HG03460 (cell line): ENCODE results near the gene PCDHA7.
"Not testable (repeated sequence)": the region's sequence is repeated elsewhere in the genome, so short reads cannot be mapped to it uniquely, and the experiment has no call there.

ENCODE experiments used
- ATAC-seq: cut with Tn5 transposase; IDR thresholded peaks from one replicate; pipeline ENCODE4 v1.9.1; 2021; ENCODE audit not compliant: unreplicated experiment

PCDHA7 gene

GRCh38 chr5:140822969-140823368 lies 11.1 kb upstream of the PCDHA7 start:
- ATAC-seq: not testable (repeated sequence)

DNA sequence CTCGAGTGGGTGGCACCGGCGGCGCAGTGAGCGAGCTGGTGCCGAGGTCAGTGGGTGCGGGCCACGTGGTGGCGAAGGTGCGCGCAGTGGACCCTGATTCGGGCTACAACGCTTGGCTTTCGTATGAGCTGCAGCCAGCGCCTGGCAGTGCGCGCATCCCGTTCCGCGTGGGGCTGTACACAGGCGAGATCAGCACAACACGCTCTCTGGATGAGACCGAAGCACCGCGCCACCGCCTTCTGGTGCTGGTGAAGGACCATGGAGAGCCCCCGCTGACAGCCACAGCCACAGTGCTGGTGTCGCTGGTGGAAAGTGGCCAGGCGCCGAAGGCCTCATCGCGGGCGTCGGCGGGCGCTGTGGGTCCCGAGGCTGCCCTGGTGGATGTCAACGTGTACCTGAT lies 10.6 kb upstream of the PCDHA7 start:
- ATAC-seq: no peak

DNA sequence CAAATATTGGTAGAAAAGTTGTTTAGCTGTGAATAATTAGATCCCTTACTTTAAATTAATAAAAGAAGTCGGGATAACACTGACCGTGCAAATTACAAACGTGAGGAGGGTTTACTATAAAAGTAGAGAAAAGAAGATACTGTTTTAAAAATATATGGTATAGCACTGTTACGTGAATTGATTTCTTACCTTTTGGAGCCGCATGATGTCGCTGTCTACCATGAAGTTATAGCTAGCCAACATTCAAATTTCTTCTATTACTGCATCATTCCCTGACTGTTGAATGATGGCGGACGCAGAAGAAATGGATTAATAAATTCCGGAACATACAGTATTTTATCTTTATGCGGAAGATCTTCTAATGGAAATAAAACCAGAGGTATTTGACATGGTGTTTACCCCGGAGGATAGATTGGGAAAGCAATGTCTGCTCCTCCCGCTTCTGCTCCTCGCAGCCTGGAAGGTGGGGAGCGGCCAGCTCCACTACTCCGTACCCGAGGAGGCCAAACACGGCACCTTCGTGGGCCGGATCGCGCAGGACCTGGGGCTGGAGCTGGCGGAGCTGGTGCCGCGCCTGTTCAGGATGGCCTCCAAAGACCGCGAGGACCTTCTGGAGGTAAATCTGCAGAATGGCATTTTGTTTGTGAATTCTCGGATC lies 6.2 kb upstream of the PCDHA7 start, which contains the start of gene PCDHA6:
Gene PCDHA6 (plus strand): TSS at position 257 of the 658 bp plus-strand sequence. CDS start 132 bp downstream, at position 389.
- ATAC-seq: no peak

DNA sequence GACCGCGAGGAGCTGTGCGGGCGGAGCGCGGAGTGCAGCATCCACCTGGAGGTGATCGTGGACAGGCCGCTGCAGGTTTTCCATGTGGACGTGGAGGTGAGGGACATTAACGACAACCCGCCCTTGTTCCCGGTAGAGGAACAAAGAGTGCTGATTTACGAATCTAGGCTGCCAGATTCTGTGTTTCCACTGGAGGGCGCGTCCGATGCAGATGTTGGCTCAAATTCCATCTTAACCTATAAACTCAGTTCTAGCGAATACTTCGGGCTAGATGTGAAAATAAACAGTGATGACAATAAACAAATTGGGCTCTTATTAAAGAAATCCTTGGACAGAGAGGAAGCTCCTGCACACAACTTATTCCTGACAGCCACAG lies 5.7 kb upstream of the PCDHA7 start:
- no peak for ATAC-seq

- ATAC-seq: not testable (repeated sequence)
Observed at GRCh38 chr5:140829511-140830501, 4.3 kb upstream of the PCDHA7 start.

GRCh38 chr5:140834439-140835008 lies 455 bp downstream of the PCDHA7 start:
- not testable (repeated sequence) for ATAC-seq

DNA sequence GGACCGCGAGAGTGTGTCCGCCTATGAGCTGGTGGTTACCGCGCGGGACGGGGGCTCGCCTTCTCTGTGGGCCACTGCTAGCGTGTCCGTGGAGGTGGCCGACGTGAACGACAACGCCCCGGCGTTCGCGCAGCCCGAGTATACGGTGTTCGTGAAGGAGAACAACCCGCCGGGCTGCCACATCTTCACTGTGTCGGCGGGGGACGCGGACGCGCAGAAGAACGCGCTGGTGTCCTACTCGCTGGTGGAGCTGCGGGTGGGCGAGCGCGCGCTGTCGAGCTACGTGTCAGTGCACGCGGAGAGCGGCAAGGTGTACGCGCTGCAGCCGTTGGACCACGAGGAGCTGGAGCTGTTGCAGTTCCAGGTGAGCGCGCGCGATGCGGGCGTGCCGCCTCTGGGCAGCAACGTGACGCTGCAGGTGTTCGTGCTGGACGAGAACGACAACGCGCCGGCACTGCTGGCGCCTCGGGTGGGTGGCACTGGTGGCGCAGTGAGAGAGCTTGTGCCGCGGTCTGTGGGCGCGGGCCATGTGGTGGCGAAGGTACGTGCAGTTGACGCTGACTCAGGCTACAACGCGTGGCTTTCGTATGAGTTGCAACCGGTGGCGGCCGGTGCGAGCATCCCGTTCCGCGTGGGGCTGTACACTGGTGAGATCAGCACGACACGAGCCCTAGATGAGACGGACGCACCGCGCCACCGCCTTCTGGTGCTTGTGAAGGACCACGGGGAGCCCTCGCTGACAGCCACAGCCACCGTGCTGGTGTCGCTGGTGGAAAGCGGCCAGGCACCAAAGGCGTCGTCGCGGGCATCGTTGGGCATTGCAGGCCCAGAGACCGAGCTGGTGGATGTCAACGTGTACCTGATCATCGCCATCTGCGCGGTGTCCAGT lies 1.8 kb downstream of the PCDHA7 start:
- ATAC-seq: no peak

DNA sequence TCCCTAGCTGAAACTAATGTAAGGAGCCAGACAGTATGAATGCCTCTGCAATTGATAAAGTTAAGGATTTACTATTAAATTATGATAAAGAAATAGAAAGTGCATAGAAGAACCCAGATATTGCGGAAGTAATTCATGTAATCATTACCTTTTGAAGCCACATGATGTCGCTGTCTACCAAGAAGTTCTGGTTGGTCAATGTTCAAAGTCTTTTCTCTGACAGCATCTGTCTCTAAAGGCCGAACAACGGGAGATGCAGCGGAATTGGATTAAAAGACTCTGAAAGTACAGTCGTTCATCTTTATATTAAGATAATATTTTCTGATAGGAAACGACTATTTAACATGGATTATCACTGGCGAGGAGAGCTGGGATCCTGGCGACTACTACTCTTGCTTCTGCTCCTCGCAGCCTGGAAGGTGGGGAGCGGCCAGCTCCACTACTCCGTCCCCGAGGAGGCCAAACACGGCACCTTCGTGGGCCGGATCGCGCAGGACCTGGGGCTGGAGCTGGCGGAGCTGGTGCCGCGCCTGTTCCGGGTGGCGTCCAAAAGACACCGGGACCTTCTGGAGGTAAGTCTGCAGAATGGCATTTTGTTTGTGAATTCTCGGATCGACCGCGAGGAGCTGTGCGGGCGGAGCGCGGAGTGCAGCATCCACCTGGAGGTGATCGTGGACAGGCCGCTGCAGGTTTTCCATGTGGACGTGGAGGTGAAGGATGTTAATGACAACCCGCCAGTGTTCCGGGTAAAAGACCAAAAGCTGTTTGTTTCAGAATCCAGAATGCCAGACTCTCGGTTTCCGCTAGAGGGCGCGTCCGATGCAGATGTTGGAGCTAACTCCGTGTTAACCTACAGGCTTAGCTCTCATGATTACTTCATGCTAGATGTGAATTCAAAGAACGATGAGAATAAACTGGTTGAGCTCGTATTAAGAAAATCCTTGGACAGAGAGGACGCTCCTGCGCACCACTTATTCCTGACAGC lies 7.2 kb downstream of the PCDHA7 start, which contains the start of gene PCDHA8:
Gene PCDHA8 (plus strand): TSS at position 210 of the 985 bp plus-strand sequence. CDS start 135 bp downstream, at position 345.
- no peak for ATAC-seq

- ATAC-seq: no peak
Observed at GRCh38 chr5:140842798-140843733, 9.0 kb downstream of the PCDHA7 start.

- not testable (repeated sequence) for ATAC-seq
Observed at GRCh38 chr5:140848139-140849102, 14.4 kb downstream of the PCDHA7 start, which contains the start of gene PCDHA9. Gene PCDHA9, plus strand, starts transcription at chr5:140848382. Its CDS starts 114 bp downstream, at chr5:140848496.

GRCh38 chr5:140849831-140850634 lies 16.0 kb downstream of the PCDHA7 start:
- ATAC-seq: not testable (repeated sequence)

GRCh38 chr5:140855772-140856674 lies 22.0 kb downstream of the PCDHA7 start, which contains the start of gene PCDHA10:
Gene PCDHA10, plus strand, starts transcription at chr5:140855897. Its CDS starts 152 bp downstream, at chr5:140856049.
- no peak for ATAC-seq

- no peak for ATAC-seq
Observed at GRCh38 chr5:140857177-140857986, 23.3 kb downstream of the PCDHA7 start.

DNA sequence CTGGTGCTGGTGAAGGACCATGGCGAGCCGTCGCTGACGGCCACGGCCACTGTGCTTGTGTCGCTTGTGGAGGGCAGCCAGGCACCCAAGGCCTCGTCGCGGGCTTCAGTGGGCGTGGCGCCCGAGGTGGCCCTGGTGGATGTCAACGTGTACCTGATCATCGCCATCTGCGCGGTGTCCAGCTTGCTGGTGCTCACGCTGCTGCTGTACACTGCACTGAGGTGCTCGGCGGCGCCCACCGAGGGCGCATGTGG lies 23.8 kb downstream of the PCDHA7 start:
- ATAC-seq: no peak
